Activated CD8-positive, alpha-beta memory T cell treated with anti-CD3 and anti-CD28 coated beads for 1 hour (primary cell): ENCODE results near the gene DAAM1.
A peak's percentile ranks its signal among the peaks of the same experiment; 100 is the strongest.

ENCODE experiments used
- DNase-seq, 2 donors: peaks; one replicate each; pipeline ENCODE4 v3.0.0-alpha.2; 2020; ENCODE audit warnings: low read depth in 1 of 2; ENCODE audit errors: extremely low read depth in 1 of 2

The DAAM1 gene

DNA sequence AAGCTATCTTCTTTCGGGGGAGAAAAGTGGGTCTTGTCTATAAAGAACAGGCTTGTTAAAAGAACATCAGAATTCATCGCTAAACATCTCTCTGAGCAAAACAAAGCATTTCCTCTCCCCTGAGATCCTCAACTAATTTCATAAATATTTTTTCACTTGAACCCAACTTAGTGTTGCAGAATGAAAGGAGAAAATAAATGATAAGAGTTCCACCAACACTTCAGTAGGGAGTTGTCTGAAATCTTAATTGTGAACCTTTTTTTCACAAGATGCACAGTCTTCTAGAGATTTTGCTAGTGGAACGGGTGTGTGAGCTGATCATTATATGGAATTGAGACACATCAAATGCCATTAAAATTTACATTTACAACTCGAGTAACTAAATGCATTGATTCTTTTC lies 1.3 kb upstream of the DAAM1 start:
- no peak for DNase-seq

- peak in 1 of 2 donors; percentile 17 for DNase-seq
Observed at GRCh38 chr14:59187802-59188460, 536 bp upstream of the DAAM1 start.

DNA sequence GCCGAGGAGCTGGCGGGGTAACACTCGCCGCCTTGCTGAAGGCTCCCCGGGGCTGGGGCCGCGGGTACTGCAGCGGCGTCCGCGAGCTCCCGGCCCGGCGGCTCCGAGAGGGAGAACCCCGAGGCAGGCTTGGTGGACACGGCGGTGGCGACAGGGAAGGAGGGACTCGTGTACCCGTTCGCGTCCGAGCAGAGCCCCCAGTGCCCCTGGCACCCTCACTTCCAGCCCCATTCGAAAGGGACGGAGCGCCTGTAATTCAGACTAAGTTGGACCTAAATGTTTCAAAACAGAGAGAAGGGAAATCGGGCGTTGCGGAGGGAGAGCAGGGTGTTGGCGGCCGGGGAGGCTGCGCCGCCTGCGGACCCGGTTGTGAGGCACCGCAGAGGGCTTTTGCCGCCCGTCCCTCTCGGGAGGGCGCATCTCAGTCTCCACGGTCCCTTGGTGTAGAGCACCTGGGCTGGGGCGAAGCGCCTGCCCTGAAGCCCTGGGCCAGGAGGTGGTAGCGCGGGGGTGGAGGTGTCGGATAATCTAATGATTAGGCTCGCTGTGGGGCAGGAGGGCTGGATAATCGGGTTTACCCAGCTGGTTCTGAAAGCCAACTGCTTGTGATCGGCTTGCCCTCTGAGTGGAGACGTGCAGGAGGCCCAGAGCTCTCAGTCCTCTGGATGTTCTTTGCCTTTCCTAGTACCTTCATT lies 771 bp downstream of the DAAM1 start:
- DNase-seq = peak in 1 of 2 donors; percentile 26

DNA sequence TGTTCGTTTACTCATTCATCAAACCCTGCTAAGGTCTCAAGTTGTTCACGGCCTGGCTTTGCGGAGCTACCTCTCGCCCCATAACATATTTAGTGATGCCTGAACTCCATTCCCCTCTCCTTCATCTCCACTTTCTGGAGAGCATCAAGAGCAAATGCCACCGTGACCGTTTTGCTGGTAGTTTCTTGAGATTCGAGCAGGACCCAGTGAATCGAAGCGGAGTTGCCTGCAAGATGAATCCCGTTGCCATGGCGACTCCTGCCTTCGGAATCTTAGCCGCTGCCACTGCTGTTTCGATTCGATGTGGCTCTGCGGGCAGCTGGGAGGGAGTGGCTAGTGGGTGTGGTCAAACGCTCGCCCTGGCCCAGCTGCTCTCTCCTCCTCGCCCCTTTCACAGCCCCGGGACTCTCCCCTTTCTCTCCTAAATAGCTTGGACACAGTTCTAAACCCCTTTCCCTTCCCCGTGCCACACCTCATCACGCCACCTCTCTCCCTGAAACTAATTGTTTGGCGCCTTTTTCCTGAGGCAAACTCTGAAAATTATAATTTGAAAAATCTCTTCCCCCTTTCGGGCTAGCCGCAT lies 1.4 kb downstream of the DAAM1 start:
- peak in 1 of 2 donors; percentile 47 for DNase-seq

GRCh38 chr14:59190372-59190771 lies 1.9 kb downstream of the DAAM1 start:
- DNase-seq = no peak

- DNase-seq = no peak
Observed at GRCh38 chr14:59195912-59196311, 7.4 kb downstream of the DAAM1 start.

DNA sequence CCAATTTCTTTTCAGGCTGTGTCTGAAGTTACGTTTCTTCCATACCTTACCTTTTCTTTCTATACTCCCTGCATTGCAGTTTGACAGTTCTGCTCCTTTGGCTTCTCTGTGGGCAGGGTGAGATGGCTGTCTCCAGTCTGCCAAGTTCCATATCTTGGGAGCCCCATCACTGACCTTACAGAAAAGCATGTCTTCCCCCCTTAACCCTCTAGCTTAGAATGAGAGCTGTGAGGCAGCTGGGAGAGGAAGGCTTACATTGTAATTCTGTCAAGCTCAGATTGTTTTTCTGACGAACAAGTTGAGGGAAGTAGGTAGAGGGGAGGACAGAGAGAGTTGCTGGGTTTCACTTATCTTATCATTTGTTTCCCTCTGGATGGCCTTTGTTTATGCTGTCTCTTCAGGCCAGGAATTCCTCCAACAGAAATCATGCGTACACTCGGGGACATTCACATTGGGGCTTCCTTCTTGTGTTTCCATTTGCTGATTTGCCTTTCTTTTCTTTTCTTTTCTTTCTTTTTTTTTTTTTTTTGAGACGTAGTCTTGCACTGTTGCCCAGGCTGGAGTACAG lies 9.3 kb downstream of the DAAM1 start:
- DNase-seq = no peak

DNA sequence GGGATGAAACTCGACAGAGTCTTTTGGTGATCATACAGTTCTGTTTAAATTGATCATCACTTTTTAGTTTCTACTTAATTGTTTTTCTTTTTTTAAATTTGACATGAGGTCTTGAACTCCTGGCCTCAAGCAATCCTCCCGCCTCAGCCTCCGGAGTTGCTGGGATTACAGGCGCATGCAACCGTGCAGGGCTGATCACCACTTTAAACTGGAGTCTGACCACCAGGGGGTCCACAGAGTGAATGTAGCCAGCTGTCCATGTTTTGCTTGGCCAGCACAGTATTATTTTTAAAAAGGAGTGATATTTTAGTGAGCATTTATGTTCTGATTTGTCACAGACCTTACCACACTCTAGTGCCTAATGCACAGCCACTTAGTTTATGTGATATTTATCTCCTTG lies 10.7 kb downstream of the DAAM1 start:
- DNase-seq = no peak

DNA sequence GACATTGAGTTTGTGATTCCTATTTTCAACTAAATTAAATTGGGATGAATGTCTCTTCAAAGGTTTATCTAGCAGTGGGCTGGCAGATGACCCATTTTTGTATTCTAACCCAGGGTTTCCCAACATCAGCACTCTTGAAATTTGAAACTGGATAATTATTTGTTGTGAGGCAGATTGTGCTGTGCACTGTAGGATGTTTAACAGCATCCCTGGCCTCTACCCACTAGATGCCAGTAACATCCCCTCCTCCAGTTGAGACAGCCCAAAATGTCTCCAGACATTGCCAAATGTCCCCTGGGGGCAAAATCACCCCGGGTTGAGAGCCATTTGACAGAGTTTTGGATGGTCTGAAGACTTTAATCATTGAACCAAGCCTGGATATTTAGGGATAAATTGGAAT lies 11.1 kb downstream of the DAAM1 start:
- no peak for DNase-seq

- no peak for DNase-seq
Observed at GRCh38 chr14:59200195-59200594, 11.7 kb downstream of the DAAM1 start.

GRCh38 chr14:59202031-59202430 lies 13.6 kb downstream of the DAAM1 start:
- no peak for DNase-seq

- no peak for DNase-seq
Observed at GRCh38 chr14:59204305-59204704, 15.8 kb downstream of the DAAM1 start.

DNA sequence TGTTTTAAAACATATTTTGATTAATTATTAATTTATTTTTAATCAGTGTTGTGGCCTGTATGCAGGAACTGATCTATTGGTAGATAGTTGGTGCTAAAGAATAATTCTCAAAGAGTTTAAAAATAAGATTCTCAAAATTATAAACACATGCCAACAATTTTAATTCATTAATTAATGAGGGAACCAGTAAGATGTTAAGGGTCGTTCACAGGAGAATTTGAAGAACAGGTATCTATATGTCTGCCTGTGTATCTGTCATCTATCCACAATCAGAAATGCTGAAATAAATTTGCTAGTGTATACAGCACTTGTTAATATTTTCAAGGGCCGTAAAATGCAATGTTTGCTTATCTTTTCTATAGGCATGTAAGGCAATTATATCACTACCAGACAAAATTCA lies 18.4 kb downstream of the DAAM1 start:
- DNase-seq = no peak

DNA sequence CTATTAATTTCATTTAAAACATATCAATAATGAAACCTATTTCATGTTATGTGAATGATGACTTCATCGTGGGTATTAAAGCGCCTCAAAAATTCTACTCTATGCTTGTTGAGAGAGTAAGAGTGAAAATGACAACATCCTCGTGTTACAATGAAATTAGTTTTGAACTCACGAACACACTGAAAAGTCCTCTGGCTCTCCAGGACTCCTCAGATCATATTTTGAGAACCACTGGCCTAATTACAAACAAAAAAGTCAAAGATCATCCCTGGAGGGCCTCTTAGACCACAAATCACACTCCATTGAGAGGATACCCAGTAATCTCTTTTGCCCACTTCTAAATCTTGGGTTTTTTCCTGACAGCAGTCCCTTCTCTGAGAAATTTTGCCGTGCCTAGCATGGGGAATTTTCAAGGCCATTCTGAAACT lies 19.1 kb downstream of the DAAM1 start:
- DNase-seq = no peak

DNA sequence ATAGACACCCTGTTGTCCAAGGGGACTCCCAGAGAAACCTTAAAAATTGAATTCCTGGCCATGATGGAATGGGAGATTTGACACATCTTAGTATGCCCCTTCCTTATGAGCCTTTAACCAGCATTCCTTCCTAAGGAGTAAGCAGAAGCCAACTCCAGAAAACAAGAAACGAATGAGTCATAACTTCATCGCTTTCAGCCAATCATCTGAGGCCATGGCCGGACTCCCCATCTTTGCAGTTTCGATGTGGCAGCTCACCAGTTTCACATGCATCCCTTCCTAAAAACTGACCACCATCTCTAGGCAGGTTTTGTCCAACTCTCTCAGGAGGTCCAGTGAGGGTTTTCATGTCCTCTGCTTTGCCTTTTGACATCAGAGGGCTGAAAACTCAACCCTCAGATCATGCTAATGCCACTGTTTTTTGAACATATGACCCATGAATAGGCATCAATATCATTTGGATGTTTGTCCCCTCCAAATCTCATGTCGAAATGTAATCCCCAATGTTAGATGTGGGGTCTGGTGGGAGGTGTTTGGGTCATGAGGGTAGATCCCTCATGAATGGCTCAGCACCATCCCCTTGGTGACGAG lies 19.9 kb downstream of the DAAM1 start:
- no peak for DNase-seq

DNA sequence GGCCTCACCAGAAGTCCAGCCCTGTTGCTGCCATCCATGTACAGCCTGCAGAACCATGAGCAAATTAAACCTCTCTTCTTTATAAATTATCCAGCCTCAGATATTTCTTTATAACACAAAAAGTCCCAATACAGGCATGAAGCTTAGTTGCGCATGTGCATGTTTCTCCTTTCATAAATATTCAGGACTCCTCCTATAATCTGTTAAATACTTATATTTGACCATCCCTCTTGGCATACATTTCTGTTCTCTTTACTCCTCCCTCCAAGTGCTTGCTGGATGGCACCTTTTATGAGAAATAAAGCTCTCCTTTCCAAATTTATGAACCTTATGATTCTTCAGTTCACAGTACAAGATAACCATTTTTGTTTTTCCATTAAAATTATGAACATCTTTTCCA lies 20.5 kb downstream of the DAAM1 start:
- DNase-seq = no peak

GRCh38 chr14:59210621-59211020 lies 22.2 kb downstream of the DAAM1 start:
- DNase-seq = no peak

DNA sequence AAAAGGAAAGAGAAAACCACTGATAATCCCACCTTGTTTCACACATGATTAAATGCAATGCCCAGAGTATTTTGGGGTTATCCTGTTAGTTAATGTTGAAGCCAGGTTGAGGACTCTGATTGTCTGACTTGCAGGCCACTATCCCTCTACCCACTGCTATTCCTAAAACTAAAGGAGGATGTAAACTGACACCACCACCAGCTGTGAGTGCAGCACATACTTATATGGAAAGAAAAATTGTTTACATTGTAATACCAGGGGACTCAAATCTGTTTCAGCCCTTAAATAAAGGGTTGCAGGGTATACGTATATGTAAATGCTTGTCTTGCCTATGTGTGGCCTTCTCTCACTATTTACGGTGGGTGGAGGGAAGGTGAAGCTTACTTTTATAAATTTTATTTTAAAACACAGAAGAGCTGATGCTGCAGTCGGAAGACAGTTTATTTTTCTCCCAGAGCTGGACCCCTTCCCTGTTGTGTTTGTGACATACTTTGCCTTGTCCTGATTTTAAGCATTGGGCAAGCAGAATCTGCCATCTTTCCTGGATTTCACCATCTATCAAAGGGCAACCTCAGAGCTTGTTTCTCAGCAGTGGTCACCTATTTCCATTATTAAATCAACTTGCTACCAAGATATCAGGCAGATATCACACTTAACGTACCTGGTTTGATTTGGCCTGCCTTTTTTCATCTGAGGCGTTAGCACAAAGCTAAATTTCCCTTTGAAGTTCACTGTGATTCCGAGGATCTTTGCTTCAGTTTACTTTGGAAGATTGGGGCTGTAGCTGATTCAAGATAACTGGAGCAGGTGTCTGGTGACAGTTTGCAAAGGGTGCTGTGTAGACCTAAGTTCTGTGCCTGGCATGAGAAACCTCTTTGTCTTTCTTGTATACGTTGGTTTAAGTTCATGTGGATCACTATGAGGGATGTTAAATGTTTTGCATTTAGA lies 25.2 kb downstream of the DAAM1 start:
- DNase-seq = no peak

GRCh38 chr14:59214702-59215302 lies 26.3 kb downstream of the DAAM1 start:
- DNase-seq = no peak

DNA sequence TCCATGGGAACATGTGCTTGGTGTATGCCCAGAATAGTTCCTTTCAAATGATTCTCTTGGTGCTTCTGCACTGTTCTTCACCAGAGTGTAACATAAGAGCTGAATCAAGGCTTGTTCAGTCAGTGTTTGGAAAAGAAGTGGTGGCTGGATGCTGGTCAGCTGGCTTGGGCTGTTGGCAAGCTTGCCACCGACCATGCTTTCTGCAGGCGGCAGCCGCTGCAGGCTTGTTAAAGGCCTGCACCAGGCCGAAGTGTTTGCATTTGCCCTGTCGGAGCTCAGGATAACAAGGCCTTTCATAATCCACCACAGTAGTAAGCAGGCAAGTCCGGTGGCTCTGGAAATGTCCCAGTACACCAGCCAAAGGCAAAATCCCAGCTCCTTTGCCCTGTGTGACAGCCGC lies 26.9 kb downstream of the DAAM1 start:
- DNase-seq = no peak
